Upper lobe of left lung (tissue), 6 donors: Measurements from ENCODE around the gene MTHFD2L. TPM values are rescaled to one million over a fixed set of nuclear protein-coding genes. Genes with fewer than 3 reads are reported as not detected.

Source experiments
- ATAC-seq, 2 donors: fragments of 200-7000 bp; cut with Tn5 transposase; one replicate each; pipeline ENCODE4 v1.9.1; 2022; ENCODE audit warnings: mild to moderate bottlenecking in 2 of 2, moderate library complexity in 2 of 2; ENCODE audit not compliant: low FRiP score in 2 of 2
- DNase-seq, 2 donors: peaks; one replicate each; pipeline ENCODE4 v3.0.0-alpha.2; 2019 to 2020
- H3K27ac ChIP-seq, 4 donors: fragments of 200-600 bp; sonication (generic); one replicate each; pipeline ENCODE4 v1.5.1; 2016 to 2019
- H3K27me3 ChIP-seq, 4 donors: fragments of 200-600 bp; sonication (generic); one replicate each; pipeline ENCODE4 v1.5.1; 2017 to 2019
- H3K36me3 ChIP-seq, 4 donors: fragments of 200-600 bp; sonication (generic); one replicate each; pipeline ENCODE4 v1.5.1; 2016 to 2019
- H3K4me1 ChIP-seq, 4 donors: fragments of 200-600 bp; sonication (generic); one replicate each; pipeline ENCODE4 v1.5.1; 2018 to 2019
- H3K4me3 ChIP-seq, 4 donors: fragments of 200-600 bp; sonication (generic); one replicate each; pipeline ENCODE4 v1.5.1; 2017 to 2019; ENCODE audit warnings: mild to moderate bottlenecking in 2 of 4, moderate library complexity in 1 of 4
- H3K9me3 ChIP-seq, 4 donors: fragments of 200-600 bp; sonication (generic); one replicate each; pipeline ENCODE4 v1.5.1; 2018 to 2019
- EP300 ChIP-seq, 4 donors: sonication (generic); formaldehyde crosslinking; IDR thresholded peaks; one replicate each; pipeline ENCODE4 v1.5.1; 2017; ENCODE audit warnings: antibody characterized with exemption in 4 of 4, control low read depth in 2 of 4
- POLR2A ChIP-seq, 4 donors: fragments of 450-650 bp; IDR thresholded peaks; one replicate each; pipeline ENCODE4 v1.5.1; 2016 to 2017; ENCODE audit warnings: antibody characterized with exemption in 4 of 4, mild to moderate bottlenecking in 2 of 4
- POLR2AphosphoS5 ChIP-seq, 2 donors: sonication (generic); formaldehyde crosslinking; IDR thresholded peaks; one replicate each; pipeline ENCODE4 v1.5.1; 2017; ENCODE audit warnings: antibody characterized with exemption in 2 of 2
- WGBS, 2 donors: methylation state at CpG; one replicate each; pipeline ENCODE4 v1.1.5; 2017 to 2018; 5-methylcytosine and 5-hydroxymethylcytosine counted together
- total RNA-seq, 6 donors: library from RNA; depleted of rRNA in 4 of 6; stranded (reverse); fragments of >200 nt in 4 of 6; gene quantifications; one replicate each; pipeline versions ENCODE4 v1.1.0 to v1.2.1, GENCODE V29; 2016 to 2021
- TF ChIP-seq, protein P1 (sequence below), 6 experiments: fragments of 450-650 bp in 4 of 6; fragments of 200-600 bp in 2 of 6; sonication (generic) in 2 of 6; IDR thresholded peaks; one replicate each; pipeline ENCODE4 v1.5.1; 2016 to 2019; ENCODE audit warnings: antibody characterized with exemption in 6 of 6
- donor health status: DM: no; HTN: no; CAD: no; lungs with moderate emphysema.
- donor health status: DM: no; HTN: yes; CAD: no; lungs with severe emphysema.

Gene MTHFD2L
- total RNA-seq, 6 donors from 2014 or later = 4.9 to 23.6 (median 12.8) TPM

GRCh38 chr4:74297539-74297938 is 139.6 kb downstream of the MTHFD2L start:
- WGBS, 2 donors = 85 to 92% methylated on average over 1 of the region's 1 CpG
- no peak for DNase-seq
- H3K9me3 ChIP-seq = no peaks in the 10 kb centered on the region

GRCh38 chr4:74304095-74304625 is 146.2 kb downstream of the MTHFD2L start:
- TF ChIP-seq POLR2A (IDR thresholded peaks at IDR 0.05) (no peak), EP300 (IDR thresholded peaks at IDR 0.05) (no peak), POLR2AphosphoS5 (IDR thresholded peaks at IDR 0.05) (no peak)
- TF ChIP-seq, protein P1, sequence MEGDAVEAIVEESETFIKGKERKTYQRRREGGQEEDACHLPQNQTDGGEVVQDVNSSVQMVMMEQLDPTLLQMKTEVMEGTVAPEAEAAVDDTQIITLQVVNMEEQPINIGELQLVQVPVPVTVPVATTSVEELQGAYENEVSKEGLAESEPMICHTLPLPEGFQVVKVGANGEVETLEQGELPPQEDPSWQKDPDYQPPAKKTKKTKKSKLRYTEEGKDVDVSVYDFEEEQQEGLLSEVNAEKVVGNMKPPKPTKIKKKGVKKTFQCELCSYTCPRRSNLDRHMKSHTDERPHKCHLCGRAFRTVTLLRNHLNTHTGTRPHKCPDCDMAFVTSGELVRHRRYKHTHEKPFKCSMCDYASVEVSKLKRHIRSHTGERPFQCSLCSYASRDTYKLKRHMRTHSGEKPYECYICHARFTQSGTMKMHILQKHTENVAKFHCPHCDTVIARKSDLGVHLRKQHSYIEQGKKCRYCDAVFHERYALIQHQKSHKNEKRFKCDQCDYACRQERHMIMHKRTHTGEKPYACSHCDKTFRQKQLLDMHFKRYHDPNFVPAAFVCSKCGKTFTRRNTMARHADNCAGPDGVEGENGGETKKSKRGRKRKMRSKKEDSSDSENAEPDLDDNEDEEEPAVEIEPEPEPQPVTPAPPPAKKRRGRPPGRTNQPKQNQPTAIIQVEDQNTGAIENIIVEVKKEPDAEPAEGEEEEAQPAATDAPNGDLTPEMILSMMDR (IDR thresholded peaks at IDR 0.05) = no peak
- Histone ChIP-seq H3K27ac (no peak overlapping the region), H3K4me1 (no peaks in the 10 kb centered on the region), H3K36me3 (no peaks in the 10 kb centered on the region), H3K4me3 (no peak overlapping the region), H3K27me3 (no peaks in the 10 kb centered on the region), H3K9me3 (no peaks in the 10 kb centered on the region)
- WGBS, 2 donors = 84 to 89% methylated on average over 4 of the region's 4 CpGs
- DNase-seq = no peak
- no peak for ATAC-seq

More at GRCh38 chr4:74297539-74297938, 139.6 kb downstream of the MTHFD2L start:
- no peak for TF ChIP-seq POLR2AphosphoS5 (IDR thresholded peaks at IDR 0.05)
- TF ChIP-seq, protein P1 (IDR thresholded peaks at IDR 0.05) = no peak
- no peak for ATAC-seq
- Histone ChIP-seq H3K36me3 (no peaks in the 10 kb centered on the region), H3K27me3 (no peaks in the 10 kb centered on the region), H3K27ac (no peak overlapping the region), H3K4me3 (no peak overlapping the region), H3K4me1 (no peaks in the 10 kb centered on the region)

DNA sequence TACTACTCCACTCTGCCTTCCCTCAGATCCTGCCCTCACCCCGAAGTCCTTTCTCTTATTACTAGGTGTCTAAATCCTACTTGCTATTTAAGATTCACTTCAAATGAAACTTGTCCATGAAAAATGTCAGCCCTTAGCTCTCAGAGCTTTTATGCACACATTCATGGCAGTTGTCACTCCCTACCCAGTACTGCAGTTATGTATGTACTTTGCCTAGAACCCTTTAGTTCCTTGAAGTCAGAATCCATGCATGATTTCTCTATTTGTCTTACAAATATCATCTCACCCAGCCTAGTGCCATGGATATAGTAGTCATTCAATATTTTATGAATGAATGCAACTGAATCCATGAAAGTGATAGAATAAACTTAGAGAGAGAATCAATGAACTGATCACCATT is 147.1 kb downstream of the MTHFD2L start:
- H3K36me3 ChIP-seq = no peaks in the 10 kb centered on the region
- ATAC-seq (no peak), DNase-seq (no peak)
- H3K27ac ChIP-seq = no peak overlapping the region
- TF ChIP-seq, protein P1 (IDR thresholded peaks at IDR 0.05) = no peak
- TF ChIP-seq POLR2A (IDR thresholded peaks at IDR 0.05) = no peak
- TF ChIP-seq POLR2AphosphoS5 (IDR thresholded peaks at IDR 0.05) = no peak
- no peak for TF ChIP-seq EP300 (IDR thresholded peaks at IDR 0.05)
- no peaks in the 10 kb centered on the region for H3K27me3 ChIP-seq
- H3K9me3 ChIP-seq = no peaks in the 10 kb centered on the region
- H3K4me3 ChIP-seq = no peak overlapping the region
- WGBS, 2 donors = 96 to 100% methylated on average over 1 of the region's 1 CpG
- no peaks in the 10 kb centered on the region for H3K4me1 ChIP-seq

DNA sequence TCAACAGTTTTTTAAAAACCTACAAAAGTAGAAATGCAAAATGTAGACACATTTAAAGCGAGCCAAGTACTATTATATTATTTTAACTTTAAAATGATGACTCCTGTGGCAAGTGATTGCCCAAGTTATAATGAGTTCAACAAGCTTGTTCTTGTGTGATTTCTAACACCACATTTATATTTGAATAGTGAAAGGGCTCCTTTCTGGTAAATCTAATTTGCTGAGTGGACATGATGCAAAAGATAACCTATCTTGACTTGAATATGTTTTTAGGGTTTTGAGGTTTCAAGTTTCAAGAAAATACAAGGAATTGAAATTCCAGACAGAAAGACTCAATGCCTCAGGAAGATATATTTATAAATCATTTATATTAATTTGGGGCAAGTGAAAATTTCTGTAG is 149.3 kb downstream of the MTHFD2L start:
- no peaks in the 10 kb centered on the region for H3K27me3 ChIP-seq
- ATAC-seq (no peak), DNase-seq (no peak)
- no peaks in the 10 kb centered on the region for H3K36me3 ChIP-seq
- no peak overlapping the region for H3K4me3 ChIP-seq
- H3K9me3 ChIP-seq = no peaks in the 10 kb centered on the region
- 50 to 86% methylated on average over 1 of the region's 1 CpG for WGBS, 2 donors
- TF ChIP-seq POLR2A (IDR thresholded peaks at IDR 0.05) (no peak), POLR2AphosphoS5 (IDR thresholded peaks at IDR 0.05) (no peak)
- H3K27ac ChIP-seq = no peak overlapping the region
- H3K4me1 ChIP-seq = no peaks in the 10 kb centered on the region

GRCh38 chr4:74308215-74308614 is 150.3 kb downstream of the MTHFD2L start, which contains the start of gene EPGN:
Gene EPGN (plus strand): TSS chr4:74308470. CDS start chr4:74308534, 64 bp downstream.
- no peak for ATAC-seq
- H3K36me3 ChIP-seq = no peaks in the 10 kb centered on the region
- H3K4me3 ChIP-seq = no peak within 1 kb of the TSS
- no peak for DNase-seq
- no peaks in the 10 kb centered on the region for H3K9me3 ChIP-seq
- no peaks in the 10 kb centered on the region for H3K27me3 ChIP-seq
- no peak within 1 kb of the TSS for H3K27ac ChIP-seq
- 55 to 59% methylated on average over 5 of the region's 5 CpGs for WGBS, 2 donors
- H3K4me1 ChIP-seq = no peaks in the 10 kb centered on the region
- TF ChIP-seq POLR2A (IDR thresholded peaks at IDR 0.05) (no peak), POLR2AphosphoS5 (IDR thresholded peaks at IDR 0.05) (no peak), EP300 (IDR thresholded peaks at IDR 0.05) (no peak)

DNA sequence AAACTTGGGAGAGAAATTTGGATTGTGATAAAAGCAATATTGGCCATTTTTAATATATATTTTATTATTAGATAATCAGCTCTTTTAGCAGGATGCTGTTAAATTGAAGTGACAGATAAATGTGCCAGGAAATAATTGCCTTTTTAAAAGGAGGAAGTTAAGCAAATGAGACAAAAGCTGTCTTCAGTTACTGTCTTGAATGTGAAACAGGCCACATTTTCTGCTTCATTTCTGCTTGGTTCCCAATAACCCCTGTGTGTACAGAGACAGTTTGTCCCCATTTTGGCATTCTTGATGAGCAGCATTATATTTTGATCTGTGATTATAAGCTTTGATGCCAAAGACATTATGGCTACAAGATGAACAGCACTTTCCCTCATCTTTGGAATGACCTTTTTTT is 151.3 kb downstream of the MTHFD2L start:
- Histone ChIP-seq H3K27me3 (no peaks in the 10 kb centered on the region), H3K4me3 (no peak overlapping the region), H3K36me3 (no peaks in the 10 kb centered on the region), H3K4me1 (no peaks in the 10 kb centered on the region), H3K27ac (no peak overlapping the region), H3K9me3 (no peaks in the 10 kb centered on the region)
- ATAC-seq = no peak
- DNase-seq = no peak
- TF ChIP-seq POLR2AphosphoS5 (IDR thresholded peaks at IDR 0.05) (no peak), POLR2A (IDR thresholded peaks at IDR 0.05) (no peak), EP300 (IDR thresholded peaks at IDR 0.05) (no peak)
- TF ChIP-seq, protein P1 (IDR thresholded peaks at IDR 0.05) = no peak
